CD4-positive, alpha-beta T cell treated with Interleukin-17A for 4 hours (primary cell): ENCODE data around the gene MSI2.

Source experiments
- DNase-seq: peaks from one replicate; pipeline ENCODE4 v3.0.0-alpha.2; 2020; ENCODE audit warnings: mixed read lengths

Gene MSI2

GRCh38 chr17:57350266-57350665, 93.9 kb downstream of the MSI2 start:
- no peak for DNase-seq

GRCh38 chr17:57352665-57353175, 96.4 kb downstream of the MSI2 start:
- no peak for DNase-seq

GRCh38 chr17:57354673-57355072, 98.3 kb downstream of the MSI2 start:
- no peak for DNase-seq

- no peak for DNase-seq
Measured at GRCh38 chr17:57355090-57355859, 99.0 kb downstream of the MSI2 start.

GRCh38 chr17:57356153-57356718, 99.9 kb downstream of the MSI2 start:
- DNase-seq: no peak

- no peak for DNase-seq
Measured at GRCh38 chr17:57356719-57357391, 100.5 kb downstream of the MSI2 start.

- no peak for DNase-seq
Measured at GRCh38 chr17:57357392-57357784, 101.1 kb downstream of the MSI2 start.

GRCh38 chr17:57357830-57358430, 101.6 kb downstream of the MSI2 start:
- no peak for DNase-seq

GRCh38 chr17:57360266-57360665, 103.9 kb downstream of the MSI2 start:
- no peak for DNase-seq

GRCh38 chr17:57362797-57363556, 106.7 kb downstream of the MSI2 start:
- no peak for DNase-seq

- no peak for DNase-seq
Measured at GRCh38 chr17:57363580-57363979, 107.3 kb downstream of the MSI2 start.

- DNase-seq: no peak
Measured at GRCh38 chr17:57363998-57364643, 107.8 kb downstream of the MSI2 start.

GRCh38 chr17:57365420-57365819, 109.1 kb downstream of the MSI2 start:
- DNase-seq: no peak

GRCh38 chr17:57366177-57366557, 109.8 kb downstream of the MSI2 start:
- DNase-seq: no peak

- no peak for DNase-seq
Measured at GRCh38 chr17:57366558-57367351, 110.4 kb downstream of the MSI2 start.

- no peak for DNase-seq
Measured at GRCh38 chr17:57368637-57369336, 112.5 kb downstream of the MSI2 start.

- no peak for DNase-seq
Measured at GRCh38 chr17:57369509-57369945, 113.2 kb downstream of the MSI2 start.

GRCh38 chr17:57370037-57370581, 113.8 kb downstream of the MSI2 start:
- no peak for DNase-seq

- DNase-seq: no peak
Measured at GRCh38 chr17:57370619-57371018, 114.3 kb downstream of the MSI2 start.

- DNase-seq: no peak
Measured at GRCh38 chr17:57372156-57372555, 115.8 kb downstream of the MSI2 start.
